H1 (cell line): ENCODE measurements around the gene DPPA4. TPM values are rescaled to one million over a fixed set of nuclear protein-coding genes. Genes with fewer than 3 reads are reported as not detected.

Experiments
- CTCF ChIA-PET: fragments of 300-600 bp; sonication (Branson Sonifier 250); formaldehyde crosslinking; loops from one replicate; lab custom pipeline; 2021; ENCODE audit not compliant: partially characterized antibody; lab: Charles Lee
- POLR2A ChIA-PET: fragments of 300-600 bp; sonication (Branson Sonifier 250); formaldehyde crosslinking; loops from one replicate; lab custom pipeline; 2021; ENCODE audit warnings: inconsistent platforms; ENCODE audit not compliant: partially characterized antibody; lab: Charles Lee
- DNase-seq, 2 experiments: peaks; one replicate each; pipeline versions ENCODE4 v3.0.0 to v3.0.0-alpha.2; 2010 to 2022; ENCODE audit warnings: low spot score in 2 of 2, low read depth in 1 of 2, mixed read lengths in 1 of 2
- FAIRE-seq: peaks from 2 replicates; lab custom pipeline; 2011; peaks lifted over from hg19 to GRCh38; lab: Jason Lieb, UNC
- H2AFZ ChIP-seq: 2 replicates; pipeline ENCODE4 v1.8.1; 2012; ENCODE audit warnings: low read length, inconsistent platforms
- H2AK5ac ChIP-seq: 2 replicates; pipeline ENCODE4 v1.6.1; 2013; ENCODE audit warnings: low read depth, low read length
- H2BK120ac ChIP-seq: replicated peaks from 2 replicates; pipeline ENCODE3; 2013; ENCODE audit warnings: low read depth, low read length, inconsistent platforms
- H2BK12ac ChIP-seq: 2 replicates; pipeline ENCODE4 v1.6.1; 2013; ENCODE audit warnings: low read depth, low read length
- H2BK15ac ChIP-seq: 2 replicates; pipeline ENCODE4 v1.6.1; 2013; ENCODE audit warnings: low read length
- H2BK20ac ChIP-seq: 2 replicates; pipeline ENCODE4 v1.6.1; 2013; ENCODE audit warnings: low read length
- H2BK5ac ChIP-seq: 2 replicates; pipeline ENCODE4 v1.6.1; 2013; ENCODE audit warnings: low read depth, low read length
- H3K14ac ChIP-seq: 2 replicates; pipeline ENCODE4 v1.6.1; 2013; ENCODE audit warnings: inconsistent platforms; ENCODE audit not compliant: insufficient read length
- H3K18ac ChIP-seq: 2 replicates; pipeline ENCODE4 v1.6.1; 2013; ENCODE audit warnings: low read length; ENCODE audit errors: extremely low read depth
- H3K23ac ChIP-seq: 2 replicates; pipeline ENCODE4 v1.6.1; 2013; ENCODE audit warnings: inconsistent platforms; ENCODE audit not compliant: insufficient read length
- H3K23me2 ChIP-seq: 2 replicates; pipeline ENCODE4 v1.6.1; 2013; ENCODE audit warnings: low read depth, low read length
- H3K27ac ChIP-seq: 2 replicates; pipeline ENCODE4 v1.6.1; 2011; ENCODE audit warnings: low read depth, low read length, inconsistent platforms
- H3K27me3 ChIP-seq, 4 experiments: replicated peaks in 1 of 4; 1 replicate in 1 of 4; 2 replicates in 3 of 4; pipeline versions ENCODE4 v1.6.1 to v1.8.1; 2011 to 2013; ENCODE audit warnings: low read length in 3 of 4, mild to moderate bottlenecking in 3 of 4, inconsistent platforms in 2 of 4, mixed read lengths in 2 of 4, moderate library complexity in 1 of 4; ENCODE audit not compliant: control insufficient read depth in 3 of 4, insufficient read depth in 3 of 4; ENCODE audit errors: extremely low read depth in 1 of 4
- H3K36me3 ChIP-seq, 4 experiments: 2 replicates each; pipeline versions ENCODE4 v1.6.1 to v1.8.1; 2011 to 2013; ENCODE audit warnings: mild to moderate bottlenecking in 4 of 4, low read length in 3 of 4, moderate library complexity in 2 of 4, control low read depth in 1 of 4, inconsistent platforms in 1 of 4; ENCODE audit not compliant: insufficient read depth in 4 of 4, control insufficient read depth in 2 of 4
- H3K4ac ChIP-seq: replicated peaks from 2 replicates; pipeline ENCODE3; 2013; ENCODE audit warnings: low read length, low read depth, mixed read lengths, inconsistent platforms; ENCODE audit not compliant: insufficient read length
- H3K4me1 ChIP-seq, 4 experiments: replicated peaks in 1 of 4; 1 replicate in 1 of 4; 2 replicates in 3 of 4; pipeline versions ENCODE4 v1.6.1 to v1.8.1; 2011 to 2013; ENCODE audit warnings: low read length in 3 of 4, inconsistent platforms in 2 of 4, mixed read lengths in 1 of 4; ENCODE audit not compliant: insufficient read depth in 4 of 4, control insufficient read depth in 3 of 4
- H3K4me2 ChIP-seq, 2 experiments: 2 replicates each; pipeline versions ENCODE4 v1.6.1 to v1.8.1; 2011 to 2013; ENCODE audit warnings: low read depth in 2 of 2, low read length in 2 of 2, control low read depth in 1 of 2, inconsistent platforms in 1 of 2, mild to moderate bottlenecking in 1 of 2; ENCODE audit not compliant: insufficient read depth in 1 of 2
- H3K4me3 ChIP-seq, 4 experiments: fragments of 200-600, 300-600 bp in 1 of 4; sonication (generic), shearing (Covaris generic), sonication (Bioruptor Twin) in 1 of 4; 2 replicates each; pipeline versions ENCODE4 v1.5.1 to v1.8.1; 2011 to 2016; ENCODE audit warnings: low read length in 4 of 4, low read depth in 3 of 4, control low read depth in 2 of 4, inconsistent platforms in 2 of 4, mild to moderate bottlenecking in 2 of 4, mixed read lengths in 1 of 4, moderate library complexity in 1 of 4; ENCODE audit not compliant: insufficient read depth in 2 of 4; ENCODE audit errors: extremely low read depth in 1 of 4
- H3K56ac ChIP-seq: replicated peaks from 2 replicates; pipeline ENCODE3; 2013; ENCODE audit warnings: low read depth, mild to moderate bottlenecking, mixed read lengths, low read length, inconsistent platforms; ENCODE audit not compliant: insufficient read length
- H3K79me1 ChIP-seq: 2 replicates; pipeline ENCODE4 v1.6.1; 2013; ENCODE audit warnings: low read depth, low read length, control low read depth
- H3K79me2 ChIP-seq, 2 experiments: 2 replicates each; pipeline versions ENCODE4 v1.6.1 to v1.8.1; 2012 to 2013; ENCODE audit warnings: low read length in 2 of 2, mild to moderate bottlenecking in 2 of 2, inconsistent platforms in 1 of 2; ENCODE audit not compliant: insufficient read depth in 2 of 2, control insufficient read depth in 1 of 2
- H3K9ac ChIP-seq, 4 experiments: replicated peaks in 1 of 4; 1 replicate in 1 of 4; 2 replicates in 3 of 4; pipeline versions ENCODE4 v1.6.1 to v1.8.1; 2011 to 2013; ENCODE audit warnings: low read depth in 3 of 4, low read length in 3 of 4, control low read depth in 2 of 4, mild to moderate bottlenecking in 2 of 4, moderate library complexity in 2 of 4, inconsistent platforms in 1 of 4; ENCODE audit errors: extremely low read depth in 1 of 4
- H3K9me3 ChIP-seq, 2 experiments: 2 replicates each; pipeline versions ENCODE4 v1.6.1 to v1.8.1; 2012 to 2013; ENCODE audit warnings: mild to moderate bottlenecking in 2 of 2, moderate library complexity in 2 of 2, control low read depth in 1 of 2, inconsistent platforms in 1 of 2, low read depth in 1 of 2, low read length in 1 of 2, mixed read lengths in 1 of 2; ENCODE audit not compliant: insufficient read depth in 2 of 2
- H4K20me1 ChIP-seq, 2 experiments: replicated peaks in 1 of 2; 2 replicates each; pipeline versions ENCODE3 to v1.8.1; 2011 to 2013; ENCODE audit warnings: inconsistent platforms in 2 of 2, low read length in 2 of 2, mild to moderate bottlenecking in 1 of 2; ENCODE audit not compliant: insufficient read depth in 2 of 2, control insufficient read depth in 1 of 2
- H4K5ac ChIP-seq: 2 replicates; pipeline ENCODE4 v1.6.1; 2013; ENCODE audit warnings: low read length, low read depth, mixed read lengths, inconsistent platforms; ENCODE audit not compliant: insufficient read length
- H4K8ac ChIP-seq: 2 replicates; pipeline ENCODE4 v1.8.0; 2013; ENCODE audit warnings: mild to moderate bottlenecking, moderate library complexity, low read length, inconsistent platforms; ENCODE audit not compliant: insufficient read depth; ENCODE audit errors: extremely low read depth
- H4K91ac ChIP-seq: replicated peaks from 2 replicates; pipeline ENCODE3; 2013; ENCODE audit warnings: low read length, mixed read lengths, inconsistent platforms; ENCODE audit not compliant: insufficient read length
- KDM5A ChIP-seq: fragments of 200-600 bp; IDR thresholded peaks from 2 replicates; pipeline ENCODE4 v1.7.1; 2012; ENCODE audit warnings: mild to moderate bottlenecking, low read length, inconsistent platforms, mixed read lengths
- PHF8 ChIP-seq: fragments of 200-600 bp; sonication (generic); conservative IDR thresholded peaks from 2 replicates; pipeline ENCODE4 v1.7.1; 2012; ENCODE audit warnings: low read depth, mild to moderate bottlenecking, inconsistent platforms, low read length, moderate library complexity
- RNF2 ChIP-seq: fragments of 200-900, 300-1000 bp; sonication (generic); IDR thresholded peaks from 2 replicates; pipeline ENCODE4 v1.7.1; 2016; ENCODE audit warnings: borderline replicate concordance, low read depth, mild to moderate bottlenecking, antibody characterized with exemption, low read length; ENCODE audit not compliant: poor library complexity, severe bottlenecking; ENCODE audit errors: missing control alignments
- SIN3A ChIP-seq, 2 experiments: IDR thresholded peaks in 1 of 2; conservative IDR thresholded peaks in 1 of 2; 2 replicates each; pipeline ENCODE4 v1.6.1; 2011 to 2012; ENCODE audit warnings: low read length in 2 of 2, improper control_type of control experiment in 1 of 2, low read depth in 1 of 2, mild to moderate bottlenecking in 1 of 2
- WGBS, 2 experiments: shearing (Covaris generic) in 1 of 2; methylation state at CpG; one replicate each; pipeline versions ENCODE4 v1.1.6 to v1.1.7; 2013 to 2015; ENCODE audit warnings: low lambda C conversion rate in 2 of 2, mixed read lengths in 2 of 2, inconsistent platforms in 1 of 2, low coverage in 1 of 2, missing lambda C conversion rate in 1 of 2; ENCODE audit not compliant: insufficient replicate concordance in 2 of 2, insufficient coverage in 1 of 2, insufficient read length in 1 of 2; ENCODE audit errors: extremely low coverage in 1 of 2, missing lambda C conversion rate in 1 of 2; 5-methylcytosine and 5-hydroxymethylcytosine counted together
- polyA plus RNA-seq, 7 experiments: library from polyadenylated mRNA; depleted of rRNA in 3 of 7; stranded (reverse) in 5 of 7; unstranded in 2 of 7; fragments of >200 nt in 5 of 7; fragments of 200-250 nt in 2 of 7; gene quantifications; 1 replicate in 5 of 7; 2 replicates in 1 of 7; 4 replicates in 1 of 7; pipeline versions ENCODE4 v1.2.1 to v1.2.3, GENCODE V29; 2011 to 2013; ENCODE audit warnings: missing spikeins in 2 of 7, mixed read lengths in 2 of 7
- total RNA-seq: library from RNA; stranded (reverse); fragmentation: NEBNext Ultra II Directional; extraction: Animal tissue kit (Norgen Biotek cat#: 25700); gene quantifications from 2 replicates; pipeline ENCODE4 v1.2.1, GENCODE V29; 2021
- TF ChIP-seq, protein P1 (sequence below), 3 experiments: IDR thresholded peaks; 1 replicate in 2 of 3; 2 replicates in 1 of 3; pipeline versions ENCODE4 v1.5.1 to v1.6.1; 2011; ENCODE audit warnings: low read length in 3 of 3, mild to moderate bottlenecking in 3 of 3, inconsistent platforms in 2 of 3, low read depth in 1 of 3, moderate library complexity in 1 of 3; ENCODE audit not compliant: insufficient read depth in 1 of 3; ENCODE audit errors: control extremely low read depth in 1 of 3

DPPA4 gene
- total and polyA plus RNA-seq, 2 of the 8 experiments (the other 6 are each of a cell fraction or from before 2014, with no cell fraction given) = 424 to 772 TPM

DNA sequence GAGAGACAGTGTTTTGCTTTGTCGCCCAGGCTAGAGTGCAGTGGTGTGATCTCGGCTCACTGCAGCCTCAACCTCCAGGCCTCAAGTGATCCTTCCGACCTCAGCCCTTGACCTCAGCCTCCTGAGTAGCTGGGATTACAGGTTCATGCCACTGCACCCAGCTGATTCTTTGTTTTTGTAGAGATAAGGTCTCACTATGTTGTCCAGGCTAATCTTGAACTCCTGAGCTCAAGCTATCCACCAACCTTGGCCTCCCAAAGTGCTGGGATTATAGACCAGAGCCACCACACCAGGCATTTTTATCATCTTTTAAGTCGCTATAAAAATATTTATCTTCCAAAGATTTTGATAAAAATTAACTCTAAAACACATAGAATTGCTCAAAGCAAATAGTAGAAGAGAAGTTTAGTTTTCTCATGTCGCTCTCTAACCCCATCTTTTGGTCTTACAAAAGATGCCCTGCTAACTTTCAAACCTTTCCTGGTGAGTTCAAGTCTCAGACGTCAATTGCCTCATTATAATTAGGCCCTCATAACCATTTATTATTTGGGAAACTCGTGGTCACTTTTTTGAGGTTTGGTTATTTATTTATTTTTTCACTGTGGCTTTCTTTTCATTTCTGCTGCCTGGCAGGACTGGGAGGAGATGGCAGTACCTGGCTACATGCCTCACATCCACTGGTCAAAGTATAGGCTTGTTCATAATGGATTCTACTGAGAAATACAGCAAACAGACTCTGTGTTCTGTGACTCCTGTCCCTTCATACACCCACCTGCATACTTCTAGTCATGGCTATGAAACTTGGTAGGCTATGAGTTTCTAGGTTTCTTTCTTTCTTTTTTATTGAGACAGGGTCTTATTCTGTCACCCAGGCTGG lies 48.3 kb upstream of the DPPA4 start:
- H2BK120ac ChIP-seq = no peak overlapping the region
- no peaks in the 10 kb centered on the region for H3K27me3 ChIP-seq
- no peak overlapping the region for H3K9ac ChIP-seq
- TF ChIP-seq SIN3A (conservative IDR thresholded peaks at IDR 0.05 in 1 of 2, IDR thresholded peaks at IDR 0.05 in 1 of 2; ENCODE audit: low read depth in 1 of 2, low read length in 2 of 2) (no peak), RNF2 (no peak), PHF8 (no peak), KDM5A (no peak)
- TF ChIP-seq, protein P1, sequence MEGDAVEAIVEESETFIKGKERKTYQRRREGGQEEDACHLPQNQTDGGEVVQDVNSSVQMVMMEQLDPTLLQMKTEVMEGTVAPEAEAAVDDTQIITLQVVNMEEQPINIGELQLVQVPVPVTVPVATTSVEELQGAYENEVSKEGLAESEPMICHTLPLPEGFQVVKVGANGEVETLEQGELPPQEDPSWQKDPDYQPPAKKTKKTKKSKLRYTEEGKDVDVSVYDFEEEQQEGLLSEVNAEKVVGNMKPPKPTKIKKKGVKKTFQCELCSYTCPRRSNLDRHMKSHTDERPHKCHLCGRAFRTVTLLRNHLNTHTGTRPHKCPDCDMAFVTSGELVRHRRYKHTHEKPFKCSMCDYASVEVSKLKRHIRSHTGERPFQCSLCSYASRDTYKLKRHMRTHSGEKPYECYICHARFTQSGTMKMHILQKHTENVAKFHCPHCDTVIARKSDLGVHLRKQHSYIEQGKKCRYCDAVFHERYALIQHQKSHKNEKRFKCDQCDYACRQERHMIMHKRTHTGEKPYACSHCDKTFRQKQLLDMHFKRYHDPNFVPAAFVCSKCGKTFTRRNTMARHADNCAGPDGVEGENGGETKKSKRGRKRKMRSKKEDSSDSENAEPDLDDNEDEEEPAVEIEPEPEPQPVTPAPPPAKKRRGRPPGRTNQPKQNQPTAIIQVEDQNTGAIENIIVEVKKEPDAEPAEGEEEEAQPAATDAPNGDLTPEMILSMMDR (IDR thresholded peaks at IDR 0.05; ENCODE audit: control extremely low read depth in 1 of 3, insufficient read depth in 1 of 3, low read depth in 1 of 3, low read length in 3 of 3) = no peak
- H3K79me2 ChIP-seq = no peaks in the 10 kb centered on the region
- no peak overlapping the region for H3K4me3 ChIP-seq
- no peak overlapping the region for H3K18ac ChIP-seq
- no peak overlapping the region for H3K4me2 ChIP-seq
- H2BK12ac ChIP-seq = no peak overlapping the region; the same call in 1 of the 2 replicates
- H2BK20ac ChIP-seq = no peak overlapping the region
- H3K23ac ChIP-seq = no peak overlapping the region
- DNase-seq = no peak
- ChIA-PET CTCF (interaction anchor here (1.0 to 1.6 kb wide), 3 partner anchors 17 to 110 kb away, joined by 4 to 6 read pairs (median 4); no protein-coding TSS in a partner anchor), POLR2A (interaction anchor here (0.6 to 1.3 kb wide), 3 partner anchors 46 to 60 kb away, joined by 3 to 4 read pairs (median 4); no protein-coding TSS in a partner anchor)
- H3K14ac ChIP-seq = no peak overlapping the region
- no peak overlapping the region for H3K56ac ChIP-seq
- H3K23me2 ChIP-seq = peaks cover 2% of the 10 kb centered on the region; the same call in 1 of the 2 replicates
- no peak overlapping the region for H4K5ac ChIP-seq
- H3K79me1 ChIP-seq = no peaks in the 10 kb centered on the region
- no peak overlapping the region for H4K91ac ChIP-seq
- H3K4ac ChIP-seq = no peak overlapping the region
- no peak overlapping the region; the same call in 1 of the 2 replicates for H2BK5ac ChIP-seq
- no peaks in the 10 kb centered on the region for H4K20me1 ChIP-seq
- no peak overlapping the region for H2AFZ ChIP-seq
- H2BK15ac ChIP-seq = no peak overlapping the region
- no peaks in the 10 kb centered on the region for H3K9me3 ChIP-seq
- no peaks in the 10 kb centered on the region for H3K36me3 ChIP-seq
- FAIRE-seq = no peak
- no peak overlapping the region for H3K27ac ChIP-seq
- 91% methylated on average over 7 of the region's 7 CpGs; no CpG with 5 or more reads in 1 of the 2 experiments for WGBS, 2 experiments
- no peak overlapping the region for H4K8ac ChIP-seq
- no peak overlapping the region for H2AK5ac ChIP-seq
- H3K4me1 ChIP-seq = peaks cover 0 to 2% (median 0%) of the 10 kb centered on the region in 4 experiments; a peak in 1 of 7 replicates
